Hepatocyte (in vitro differentiated cells): ENCODE results near the gene SOS1. TPM values are rescaled to one million over a fixed set of nuclear protein-coding genes. Genes with fewer than 3 reads are reported as not detected.
"Not testable (repeated sequence)": the region's sequence is repeated elsewhere in the genome, so short reads cannot be mapped to it uniquely, and the experiment has no call there.

Source experiments
- DNase-seq: peaks from one replicate; pipeline ENCODE4 v3.0.0-alpha.2; 2016; ENCODE audit warnings: low spot score
- H2AFZ ChIP-seq: fragments of 200-600 bp; sonication (generic); 2 replicates; pipeline ENCODE4 v1.6.0; 2016; ENCODE audit warnings: antibody characterized with exemption, mild to moderate bottlenecking
- H3K27ac ChIP-seq: fragments of 200-600 bp; sonication (generic); 2 replicates; pipeline ENCODE4 v1.5.1; 2016; ENCODE audit warnings: mild to moderate bottlenecking
- H3K27me3 ChIP-seq: fragments of 200-600 bp; sonication (generic); 2 replicates; pipeline ENCODE4 v1.6.1; 2016
- H3K36me3 ChIP-seq: fragments of 200-600 bp; sonication (generic); replicated peaks from 2 replicates; pipeline ENCODE4 v1.5.1; 2016; ENCODE audit warnings: low read depth; ENCODE audit not compliant: insufficient read depth
- H3K4me1 ChIP-seq: fragments of 200-600 bp; sonication (generic); 2 replicates; pipeline ENCODE4 v1.5.1; 2016; ENCODE audit warnings: mild to moderate bottlenecking, moderate library complexity; ENCODE audit not compliant: insufficient read depth
- H3K4me2 ChIP-seq: fragments of 200-600 bp; sonication (generic); 2 replicates; pipeline ENCODE4 v1.6.0; 2016
- H3K4me3 ChIP-seq: fragments of 200-600 bp; sonication (generic); 2 replicates; pipeline ENCODE4 v1.5.1; 2016; ENCODE audit warnings: mild to moderate bottlenecking
- H3K79me2 ChIP-seq: fragments of 200-600 bp; sonication (generic); 2 replicates; pipeline ENCODE4 v1.6.0; 2017; ENCODE audit warnings: mild to moderate bottlenecking
- H3K9me2 ChIP-seq: fragments of 200-600 bp; sonication (generic); replicated peaks from 2 replicates; pipeline ENCODE4 v1.6.0; 2017; ENCODE audit warnings: mild to moderate bottlenecking; ENCODE audit not compliant: insufficient read depth
- H3K9me3 ChIP-seq: fragments of 200-600 bp; sonication (generic); 2 replicates; pipeline ENCODE4 v1.5.1; 2016; ENCODE audit warnings: low read depth, mild to moderate bottlenecking
- H4K20me1 ChIP-seq: fragments of 200-600 bp; sonication (generic); 2 replicates; pipeline ENCODE4 v1.6.0; 2016; ENCODE audit warnings: mild to moderate bottlenecking; ENCODE audit not compliant: insufficient read depth, poor library complexity, severe bottlenecking
- EZH2 ChIP-seq: fragments of 200-600 bp; sonication (generic); IDR thresholded peaks from 2 replicates; pipeline ENCODE4 v1.6.1; 2016; ENCODE audit warnings: antibody characterized with exemption, mild to moderate bottlenecking, borderline replicate concordance
- EZH2phosphoT487 ChIP-seq: fragments of 200-600 bp; sonication (generic); IDR thresholded peaks from one replicate; pipeline ENCODE4 v1.6.1; 2018; ENCODE audit warnings: antibody characterized with exemption, mild to moderate bottlenecking, low read depth, moderate library complexity; ENCODE audit not compliant: unreplicated experiment, severe bottlenecking
- WGBS: methylation state at CpG from one replicate; pipeline ENCODE4 v1.1.6; 2016; ENCODE audit warnings: low lambda C conversion rate; ENCODE audit errors: missing lambda C conversion rate; 5-methylcytosine and 5-hydroxymethylcytosine counted together
- polyA plus RNA-seq: library from polyadenylated mRNA; unstranded; fragments of >200 nt; fragmentation: Nextera tagmentation; extraction: Ambion mirVana; gene quantifications from 2 replicates; pipeline ENCODE4 v1.2.1, GENCODE V29; 2016
- total RNA-seq: library from RNA; depleted of rRNA; stranded (reverse); fragments of >200 nt; gene quantifications from 2 replicates; pipeline ENCODE4 v1.2.3, GENCODE V29; 2014
- TF ChIP-seq, protein P1 (sequence below): fragments of 200-600 bp; sonication (generic); IDR thresholded peaks from 2 replicates; pipeline ENCODE4 v1.5.1; 2016; ENCODE audit warnings: antibody characterized with exemption, mild to moderate bottlenecking; ENCODE audit not compliant: poor library complexity

Gene SOS1
- total and polyA plus RNA-seq, 2 experiments from 2014 or later, result 11.9 to 48.4 TPM

GRCh38 chr2:38945372-38945771 lies 175.5 kb downstream of the SOS1 start:
- 91% methylated on average over 4 of the region's 4 CpGs for WGBS
- Histone ChIP-seq H3K4me1 (no peaks in the 10 kb centered on the region), H3K36me3 (no peaks in the 10 kb centered on the region), H3K27me3 (no peaks in the 10 kb centered on the region), H3K4me2 (no peak overlapping the region), H3K9me3 (no peaks in the 10 kb centered on the region), H3K4me3 (no peak overlapping the region), H3K9me2 (no peaks in the 10 kb centered on the region), H3K27ac (no peak overlapping the region), H3K79me2 (no peaks in the 10 kb centered on the region), H4K20me1 (no peaks in the 10 kb centered on the region), H2AFZ (no peak overlapping the region)
- DNase-seq, result no peak
- TF ChIP-seq EZH2phosphoT487, result no peak
- no peak for TF ChIP-seq EZH2
- TF ChIP-seq, protein P1, sequence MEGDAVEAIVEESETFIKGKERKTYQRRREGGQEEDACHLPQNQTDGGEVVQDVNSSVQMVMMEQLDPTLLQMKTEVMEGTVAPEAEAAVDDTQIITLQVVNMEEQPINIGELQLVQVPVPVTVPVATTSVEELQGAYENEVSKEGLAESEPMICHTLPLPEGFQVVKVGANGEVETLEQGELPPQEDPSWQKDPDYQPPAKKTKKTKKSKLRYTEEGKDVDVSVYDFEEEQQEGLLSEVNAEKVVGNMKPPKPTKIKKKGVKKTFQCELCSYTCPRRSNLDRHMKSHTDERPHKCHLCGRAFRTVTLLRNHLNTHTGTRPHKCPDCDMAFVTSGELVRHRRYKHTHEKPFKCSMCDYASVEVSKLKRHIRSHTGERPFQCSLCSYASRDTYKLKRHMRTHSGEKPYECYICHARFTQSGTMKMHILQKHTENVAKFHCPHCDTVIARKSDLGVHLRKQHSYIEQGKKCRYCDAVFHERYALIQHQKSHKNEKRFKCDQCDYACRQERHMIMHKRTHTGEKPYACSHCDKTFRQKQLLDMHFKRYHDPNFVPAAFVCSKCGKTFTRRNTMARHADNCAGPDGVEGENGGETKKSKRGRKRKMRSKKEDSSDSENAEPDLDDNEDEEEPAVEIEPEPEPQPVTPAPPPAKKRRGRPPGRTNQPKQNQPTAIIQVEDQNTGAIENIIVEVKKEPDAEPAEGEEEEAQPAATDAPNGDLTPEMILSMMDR, result no peak

GRCh38 chr2:38943784-38944183 lies 177.1 kb downstream of the SOS1 start:
- Histone ChIP-seq H3K36me3 (no peaks in the 10 kb centered on the region), H3K27ac (no peak overlapping the region), H3K4me3 (no peak overlapping the region), H3K4me1 (no peaks in the 10 kb centered on the region), H3K27me3 (no peaks in the 10 kb centered on the region), H3K9me2 (no peaks in the 10 kb centered on the region), H3K9me3 (no peaks in the 10 kb centered on the region), H3K79me2 (no peaks in the 10 kb centered on the region), H2AFZ (no peak overlapping the region), H4K20me1 (no peaks in the 10 kb centered on the region), H3K4me2 (no peak overlapping the region)
- TF ChIP-seq EZH2, result no peak
- no peak for TF ChIP-seq EZH2phosphoT487
- DNase-seq, result no peak

- TF ChIP-seq, protein P1, result no peak
- TF ChIP-seq EZH2phosphoT487 (no peak), EZH2 (no peak)
- Histone ChIP-seq H2AFZ (no peak overlapping the region), H3K27ac (no peak overlapping the region), H4K20me1 (no peaks in the 10 kb centered on the region), H3K27me3 (no peaks in the 10 kb centered on the region), H3K4me1 (no peaks in the 10 kb centered on the region), H3K4me3 (no peak overlapping the region), H3K9me2 (no peaks in the 10 kb centered on the region), H3K36me3 (no peaks in the 10 kb centered on the region), H3K4me2 (no peak overlapping the region), H3K9me3 (no peaks in the 10 kb centered on the region), H3K79me2 (no peaks in the 10 kb centered on the region)
- no peak for DNase-seq
- WGBS, result 89% methylated on average over 1 of the region's 1 CpG
Observed at GRCh38 chr2:38940746-38941145, 180.1 kb downstream of the SOS1 start.

GRCh38 chr2:38937548-38937947 lies 183.3 kb downstream of the SOS1 start:
- WGBS, result 87% methylated on average over 3 of the region's 3 CpGs
- no peak overlapping the region for H2AFZ ChIP-seq
- TF ChIP-seq, protein P1, result no peak
- TF ChIP-seq EZH2phosphoT487 (no peak), EZH2 (no peak)

DNA sequence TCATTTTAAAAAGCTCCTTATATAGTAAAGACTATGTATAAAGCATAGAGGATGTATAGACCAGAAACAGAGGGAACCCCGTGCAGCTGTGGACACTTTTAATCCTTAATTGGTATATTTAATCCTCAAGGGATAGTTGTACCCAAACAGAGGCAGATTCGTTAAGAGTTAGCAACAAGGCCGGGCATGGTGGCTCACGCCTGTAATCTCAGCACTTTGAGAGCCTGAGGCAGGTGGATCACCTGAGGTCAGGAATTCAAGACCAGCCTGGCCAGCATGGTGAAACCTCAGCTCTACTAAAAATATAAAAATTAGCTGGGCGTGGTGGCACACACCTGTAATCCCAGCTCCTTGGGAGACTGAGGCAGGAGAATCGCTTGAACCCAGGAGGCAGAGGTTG lies 184.3 kb downstream of the SOS1 start:
- not testable (repeated sequence) for H3K4me2 ChIP-seq, H4K20me1 ChIP-seq, H3K36me3 ChIP-seq, H3K79me2 ChIP-seq, DNase-seq, H3K27me3 ChIP-seq, H3K4me3 ChIP-seq, H3K9me2 ChIP-seq, H3K9me3 ChIP-seq, H3K4me1 ChIP-seq, H3K27ac ChIP-seq, H2AFZ ChIP-seq
- 92% methylated on average over 6 of the region's 6 CpGs for WGBS

More at GRCh38 chr2:38937548-38937947, 183.3 kb downstream of the SOS1 start:
- Histone ChIP-seq H3K27ac (no peak overlapping the region), H3K79me2 (no peaks in the 10 kb centered on the region), H3K4me1 (peaks cover 4% of the 10 kb centered on the region), H4K20me1 (no peaks in the 10 kb centered on the region), H3K9me3 (no peaks in the 10 kb centered on the region), H3K4me2 (no peak overlapping the region), H3K36me3 (no peaks in the 10 kb centered on the region), H3K4me3 (no peak overlapping the region), H3K27me3 (no peaks in the 10 kb centered on the region), H3K9me2 (no peaks in the 10 kb centered on the region)
- DNase-seq, result no peak
